A549 (cell line): Measurements from ENCODE around the gene SMARCA1. TPM values are rescaled to one million over a fixed set of nuclear protein-coding genes. Genes with fewer than 3 reads are reported as not detected.

Experiments
- ATAC-seq, 2 experiments: fragments of 200-7000 bp in 1 of 2; fragments of >200 bp in 1 of 2; cut with Nextera tagmentation in 1 of 2; cut with Tn5 transposase in 1 of 2; 3 replicates each; pipeline versions ENCODE4 v1.8.0 to v1.9.1; 2018 to 2020; ENCODE audit warnings: mild to moderate bottlenecking in 1 of 2, moderate library complexity in 1 of 2
- CTCF ChIA-PET: fragments of 300-600 bp; sonication (Branson Sonifier 250); formaldehyde crosslinking; extraction: SDS; loops from one replicate; lab custom pipeline; 2021; ENCODE audit warnings: antibody characterized with exemption, inconsistent platforms; lab: Yijun Ruan, JAX
- POLR2A ChIA-PET: fragments of 350-600 bp; formaldehyde crosslinking; extraction: SDS; loops from one replicate; lab custom pipeline; 2021; ENCODE audit warnings: antibody characterized with exemption, inconsistent platforms; lab: Yijun Ruan, JAX
- DNase-seq, 2 experiments: peaks; one replicate each; pipeline versions ENCODE4 v3.0.0 to v3.0.0-alpha.2; 2011 to 2016; ENCODE audit warnings: low read depth in 1 of 2, low spot score in 1 of 2
- FAIRE-seq: peaks from 2 replicates; lab custom pipeline; 2011; peaks lifted over from hg19 to GRCh38; lab: Jason Lieb, UNC
- H3K27ac ChIP-seq, 2 experiments: fragments of >200 bp; sonication (Bioruptor Twin); formaldehyde crosslinking; 3 replicates each; pipeline ENCODE4 v1.5.1; 2016 to 2017
- H3K4me1 ChIP-seq: fragments of >200 bp; sonication (Bioruptor Twin); formaldehyde crosslinking; 3 replicates; pipeline ENCODE4 v1.6.1; 2016
- H3K4me2 ChIP-seq: fragments of >200 bp; sonication (Bioruptor Twin); formaldehyde crosslinking; 3 replicates; pipeline ENCODE4 v1.6.1; 2016
- H3K4me3 ChIP-seq: fragments of >200 bp; sonication (Bioruptor Twin); formaldehyde crosslinking; 3 replicates; pipeline ENCODE4 v1.5.1; 2016
- H3K9me3 ChIP-seq: fragments of >200 bp; sonication (Bioruptor Twin); formaldehyde crosslinking; 3 replicates; pipeline ENCODE4 v1.6.1; 2016
- CBX2 ChIP-seq: fragments of 200-600 bp; sonication (generic); IDR thresholded peaks from 2 replicates; pipeline ENCODE4 v1.6.1; 2016; ENCODE audit warnings: low read depth, mild to moderate bottlenecking, borderline replicate concordance
- CEBPB ChIP-seq, 2 experiments: fragments of >200 bp in 1 of 2; sonication (Bioruptor Twin) in 1 of 2; formaldehyde crosslinking in 1 of 2; IDR thresholded peaks; 2 replicates each; pipeline ENCODE4 v1.6.1; 2012 to 2016
- EHF ChIP-seq: fragments of 250-450 bp; sonication (Bioruptor Pico); IDR thresholded peaks from 2 replicates; pipeline ENCODE4 v1.5.0; 2020; ENCODE audit warnings: mild to moderate bottlenecking
- EHMT2 ChIP-seq: fragments of 200-600 bp; sonication (generic); IDR thresholded peaks from 2 replicates; pipeline ENCODE4 v1.6.1; 2016; ENCODE audit warnings: antibody characterized with exemption, low read depth, mild to moderate bottlenecking, moderate library complexity
- EP300 ChIP-seq, 2 experiments: fragments of >200 bp; sonication (Bioruptor Twin); formaldehyde crosslinking; IDR thresholded peaks; 2 replicates in 1 of 2; 3 replicates in 1 of 2; pipeline ENCODE4 v1.6.1; 2016 to 2017
- ESRRA ChIP-seq: fragments of 150-350 bp; IDR thresholded peaks from 2 replicates; pipeline ENCODE4 v1.6.1; 2014; ENCODE audit warnings: mild to moderate bottlenecking, low read length, borderline replicate concordance
- FOSL2 ChIP-seq, 2 experiments: fragments of 450-650 bp in 1 of 2; fragments of >200 bp in 1 of 2; sonication (Bioruptor Twin) in 1 of 2; formaldehyde crosslinking; IDR thresholded peaks; 2 replicates each; pipeline versions ENCODE4 v1.5.0 to v1.6.1; 2016 to 2020; ENCODE audit warnings: mild to moderate bottlenecking in 1 of 2, moderate library complexity in 1 of 2
- HDAC2 ChIP-seq: fragments of 200-600 bp; sonication (generic); IDR thresholded peaks from 2 replicates; pipeline ENCODE4 v1.6.1; 2016
- HOXA7 ChIP-seq: fragments of 250-450 bp; sonication (Bioruptor Pico); IDR thresholded peaks from 2 replicates; pipeline ENCODE4 v1.5.0; 2020; ENCODE audit warnings: mild to moderate bottlenecking, moderate library complexity
- HOXB13 ChIP-seq: fragments of 250-450 bp; sonication (Bioruptor Pico); IDR thresholded peaks from 2 replicates; pipeline ENCODE4 v1.5.0; 2020; ENCODE audit warnings: low read depth, mild to moderate bottlenecking, moderate library complexity
- KDM5A ChIP-seq: fragments of 200-600 bp; sonication (generic); IDR thresholded peaks from 2 replicates; pipeline ENCODE4 v1.6.1; 2016; ENCODE audit warnings: antibody characterized with exemption, mild to moderate bottlenecking
- MYC ChIP-seq: IDR thresholded peaks from 2 replicates; pipeline ENCODE4 v1.6.1; 2012; ENCODE audit warnings: mild to moderate bottlenecking, inconsistent platforms, low read length, improper control_type of control experiment, borderline replicate concordance
- NPAS2 ChIP-seq: fragments of 250-450 bp; sonication (Bioruptor Pico); IDR thresholded peaks from 2 replicates; pipeline ENCODE4 v1.8.0; 2022; ENCODE audit warnings: mild to moderate bottlenecking, moderate library complexity, borderline replicate concordance
- NR3C1 ChIP-seq: fragments of >200 bp; sonication (Bioruptor Twin); formaldehyde crosslinking; IDR thresholded peaks from 3 replicates; pipeline ENCODE4 v1.6.1; 2017
- PHF8 ChIP-seq: fragments of 200-600 bp; sonication (generic); IDR thresholded peaks from 2 replicates; pipeline ENCODE4 v1.6.1; 2016; ENCODE audit warnings: low read depth, mild to moderate bottlenecking, antibody characterized with exemption, moderate library complexity, borderline replicate concordance
- RAD21 ChIP-seq, 2 experiments: fragments of >200 bp in 1 of 2; sonication (Bioruptor Twin) in 1 of 2; formaldehyde crosslinking in 1 of 2; IDR thresholded peaks in 1 of 2; conservative IDR thresholded peaks in 1 of 2; 2 replicates in 1 of 2; 3 replicates in 1 of 2; pipeline ENCODE4 v1.6.1; 2012 to 2018; ENCODE audit warnings: inconsistent platforms in 1 of 2
- SMC3 ChIP-seq: fragments of >200 bp; sonication (Bioruptor Twin); formaldehyde crosslinking; IDR thresholded peaks from 3 replicates; pipeline ENCODE4 v1.6.1; 2018; ENCODE audit warnings: inconsistent platforms
- ZC3H11A ChIP-seq: fragments of 450-650 bp; IDR thresholded peaks from 2 replicates; pipeline ENCODE4 v1.6.1; 2014; ENCODE audit warnings: antibody characterized with exemption, mild to moderate bottlenecking
- ZSCAN20 ChIP-seq: fragments of 250-450 bp; sonication (Bioruptor Pico); IDR thresholded peaks from 2 replicates; pipeline ENCODE4 v1.8.0; 2022; ENCODE audit warnings: mild to moderate bottlenecking, moderate library complexity
- WGBS: methylation state at CpG from one replicate; pipeline ENCODE4 v1.1.6; 2017; ENCODE audit errors: missing lambda C conversion rate; 5-methylcytosine and 5-hydroxymethylcytosine counted together
- polyA plus RNA-seq, 4 experiments: library from polyadenylated mRNA; depleted of rRNA in 3 of 4; stranded (reverse); fragments of >200 nt; fragmentation: RNase III in 1 of 4; extraction: RNeasy Plus Mini Kit Qiagen cat#74134 plus additional on column Dnase treatment in 1 of 4; gene quantifications; 2 replicates in 3 of 4; 3 replicates in 1 of 4; pipeline ENCODE4 v1.2.3, GENCODE V29; 2011 to 2017
- TF ChIP-seq, protein P1 (sequence below): fragments of 450-650 bp; IDR thresholded peaks from 2 replicates; pipeline ENCODE4 v1.6.1; 2014; ENCODE audit warnings: antibody characterized with exemption
- TF ChIP-seq, protein P2 (sequence below): IDR thresholded peaks from 2 replicates; pipeline ENCODE4 v1.6.1; 2012
- TF ChIP-seq, protein P3 (sequence below): fragments of 250-450 bp; sonication (Bioruptor Pico); IDR thresholded peaks from 2 replicates; pipeline ENCODE4 v1.5.0; 2021; ENCODE audit warnings: mild to moderate bottlenecking, moderate library complexity, borderline replicate concordance
- TF ChIP-seq, protein P4 (sequence below): fragments of 150-350 bp; IDR thresholded peaks from 2 replicates; pipeline ENCODE4 v1.6.1; 2014; ENCODE audit warnings: low read depth, mild to moderate bottlenecking, low read length
- TF ChIP-seq, protein P5 (sequence below): fragments of >200 bp; sonication (Bioruptor Twin); formaldehyde crosslinking; IDR thresholded peaks from 3 replicates; pipeline ENCODE4 v1.5.1; 2016

The SMARCA1 gene
- polyA plus RNA-seq, 2 of the 4 experiments (the other 2 are of a cell fraction) = 72.4 to 77.2 TPM

DNA sequence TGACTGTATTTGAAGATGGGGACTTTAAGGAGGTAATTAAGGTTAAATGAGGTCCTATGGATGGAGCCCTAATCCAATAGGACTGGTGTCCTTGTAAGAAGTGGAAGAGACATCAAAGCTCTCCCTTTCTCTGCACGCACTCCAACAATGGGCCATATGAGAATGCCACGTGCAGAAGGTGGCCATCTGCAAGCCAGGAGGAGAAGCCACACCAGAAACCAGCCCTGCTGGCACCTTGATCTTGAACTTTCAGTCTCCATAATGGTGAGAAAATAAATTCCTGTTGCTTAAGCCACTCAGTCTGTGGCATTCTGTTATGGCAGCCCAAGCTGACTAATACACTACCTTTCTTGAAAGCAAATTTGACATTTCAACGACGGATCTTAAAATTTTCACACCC, 73.2 kb downstream of the SMARCA1 start:
- CTCF ChIA-PET = no interaction called here
- TF ChIP-seq, protein P1, sequence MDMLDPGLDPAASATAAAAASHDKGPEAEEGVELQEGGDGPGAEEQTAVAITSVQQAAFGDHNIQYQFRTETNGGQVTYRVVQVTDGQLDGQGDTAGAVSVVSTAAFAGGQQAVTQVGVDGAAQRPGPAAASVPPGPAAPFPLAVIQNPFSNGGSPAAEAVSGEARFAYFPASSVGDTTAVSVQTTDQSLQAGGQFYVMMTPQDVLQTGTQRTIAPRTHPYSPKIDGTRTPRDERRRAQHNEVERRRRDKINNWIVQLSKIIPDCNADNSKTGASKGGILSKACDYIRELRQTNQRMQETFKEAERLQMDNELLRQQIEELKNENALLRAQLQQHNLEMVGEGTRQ = no peak
- TF ChIP-seq HDAC2 (no peak), CBX2 (no peak), CEBPB (IDR thresholded peaks at IDR 0.05) (no peak), MYC (no peak), ZC3H11A (no peak), EHMT2 (no peak), PHF8 (no peak), SMC3 (no peak), EP300 (IDR thresholded peaks at IDR 0.05) (no peak), KDM5A (no peak), NPAS2 (no peak), EHF (CRISPR knock-in tag) (no peak)
- TF ChIP-seq, protein P2, sequence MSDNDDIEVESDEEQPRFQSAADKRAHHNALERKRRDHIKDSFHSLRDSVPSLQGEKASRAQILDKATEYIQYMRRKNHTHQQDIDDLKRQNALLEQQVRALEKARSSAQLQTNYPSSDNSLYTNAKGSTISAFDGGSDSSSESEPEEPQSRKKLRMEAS = no peak

DNA sequence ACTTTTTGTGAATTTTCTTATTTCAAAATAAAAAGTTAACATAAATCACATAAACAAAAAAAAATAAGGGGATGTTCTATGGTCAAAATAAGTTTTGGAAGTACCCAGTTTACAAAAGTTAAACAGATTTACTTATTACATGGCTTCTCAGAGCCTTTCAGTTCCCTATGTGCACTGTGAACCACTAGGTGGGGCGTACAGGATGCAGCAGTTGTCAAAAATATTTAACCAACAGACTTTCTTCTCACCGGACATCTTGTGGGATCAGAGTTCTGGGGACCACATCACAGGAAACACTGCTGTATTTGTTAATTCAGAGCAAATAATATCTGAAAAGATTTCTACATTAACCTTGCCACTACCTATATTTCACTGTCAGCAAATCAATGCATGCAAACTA, 74.1 kb downstream of the SMARCA1 start:
- CTCF ChIA-PET = no interaction called here
- peak; percentile 39 for FAIRE-seq
- Histone ChIP-seq H3K4me2 (no peak overlapping the region), H3K4me3 (no peak overlapping the region), H3K4me1 (no peaks in the 10 kb centered on the region), H3K9me3 (no peaks in the 10 kb centered on the region), H3K27ac (no peak overlapping the region)
- DNase-seq = peak in 1 of 2 experiments; percentile 13
- WGBS = 79% methylated on average over 2 of the region's 2 CpGs
- peak in 1 of 2 experiments; percentile 46; a peak in 1 of 6 replicates for ATAC-seq
- POLR2A ChIA-PET = no interaction called here
- TF ChIP-seq FOSL2 (IDR thresholded peaks at IDR 0.05) = no peak
- TF ChIP-seq FOSL2 (CRISPR knock-in tag; IDR thresholded peaks at IDR 0.05) = no peak
- TF ChIP-seq EHMT2 = no peak
- TF ChIP-seq HOXB13 (CRISPR knock-in tag) = no peak
- TF ChIP-seq, protein P3, sequence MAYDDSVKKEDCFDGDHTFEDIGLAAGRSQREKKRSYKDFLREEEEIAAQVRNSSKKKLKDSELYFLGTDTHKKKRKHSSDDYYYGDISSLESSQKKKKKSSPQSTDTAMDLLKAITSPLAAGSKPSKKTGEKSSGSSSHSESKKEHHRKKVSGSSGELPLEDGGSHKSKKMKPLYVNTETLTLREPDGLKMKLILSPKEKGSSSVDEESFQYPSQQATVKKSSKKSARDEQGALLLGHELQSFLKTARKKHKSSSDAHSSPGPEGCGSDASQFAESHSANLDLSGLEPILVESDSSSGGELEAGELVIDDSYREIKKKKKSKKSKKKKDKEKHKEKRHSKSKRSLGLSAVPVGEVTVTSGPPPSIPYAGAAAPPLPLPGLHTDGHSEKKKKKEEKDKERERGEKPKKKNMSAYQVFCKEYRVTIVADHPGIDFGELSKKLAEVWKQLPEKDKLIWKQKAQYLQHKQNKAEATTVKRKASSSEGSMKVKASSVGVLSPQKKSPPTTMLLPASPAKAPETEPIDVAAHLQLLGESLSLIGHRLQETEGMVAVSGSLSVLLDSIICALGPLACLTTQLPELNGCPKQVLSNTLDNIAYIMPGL (CRISPR knock-in tag) = no peak
- TF ChIP-seq, protein P4, sequence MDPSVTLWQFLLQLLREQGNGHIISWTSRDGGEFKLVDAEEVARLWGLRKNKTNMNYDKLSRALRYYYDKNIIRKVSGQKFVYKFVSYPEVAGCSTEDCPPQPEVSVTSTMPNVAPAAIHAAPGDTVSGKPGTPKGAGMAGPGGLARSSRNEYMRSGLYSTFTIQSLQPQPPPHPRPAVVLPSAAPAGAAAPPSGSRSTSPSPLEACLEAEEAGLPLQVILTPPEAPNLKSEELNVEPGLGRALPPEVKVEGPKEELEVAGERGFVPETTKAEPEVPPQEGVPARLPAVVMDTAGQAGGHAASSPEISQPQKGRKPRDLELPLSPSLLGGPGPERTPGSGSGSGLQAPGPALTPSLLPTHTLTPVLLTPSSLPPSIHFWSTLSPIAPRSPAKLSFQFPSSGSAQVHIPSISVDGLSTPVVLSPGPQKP = no peak
- no peak for TF ChIP-seq NR3C1
- no peak for TF ChIP-seq ESRRA
- TF ChIP-seq ZSCAN20 (CRISPR knock-in tag) = no peak
- TF ChIP-seq, protein P5, sequence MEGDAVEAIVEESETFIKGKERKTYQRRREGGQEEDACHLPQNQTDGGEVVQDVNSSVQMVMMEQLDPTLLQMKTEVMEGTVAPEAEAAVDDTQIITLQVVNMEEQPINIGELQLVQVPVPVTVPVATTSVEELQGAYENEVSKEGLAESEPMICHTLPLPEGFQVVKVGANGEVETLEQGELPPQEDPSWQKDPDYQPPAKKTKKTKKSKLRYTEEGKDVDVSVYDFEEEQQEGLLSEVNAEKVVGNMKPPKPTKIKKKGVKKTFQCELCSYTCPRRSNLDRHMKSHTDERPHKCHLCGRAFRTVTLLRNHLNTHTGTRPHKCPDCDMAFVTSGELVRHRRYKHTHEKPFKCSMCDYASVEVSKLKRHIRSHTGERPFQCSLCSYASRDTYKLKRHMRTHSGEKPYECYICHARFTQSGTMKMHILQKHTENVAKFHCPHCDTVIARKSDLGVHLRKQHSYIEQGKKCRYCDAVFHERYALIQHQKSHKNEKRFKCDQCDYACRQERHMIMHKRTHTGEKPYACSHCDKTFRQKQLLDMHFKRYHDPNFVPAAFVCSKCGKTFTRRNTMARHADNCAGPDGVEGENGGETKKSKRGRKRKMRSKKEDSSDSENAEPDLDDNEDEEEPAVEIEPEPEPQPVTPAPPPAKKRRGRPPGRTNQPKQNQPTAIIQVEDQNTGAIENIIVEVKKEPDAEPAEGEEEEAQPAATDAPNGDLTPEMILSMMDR = no peak
- no peak for TF ChIP-seq PHF8
- TF ChIP-seq HOXA7 (CRISPR knock-in tag) = no peak
- no peak for TF ChIP-seq RAD21 (conservative IDR thresholded peaks at IDR 0.05 in 1 of 2, IDR thresholded peaks at IDR 0.05 in 1 of 2)

More for the DNA sequence above, 73.2 kb downstream of the SMARCA1 start:
- H3K4me1 ChIP-seq = no peaks in the 10 kb centered on the region
- POLR2A ChIA-PET = no interaction called here
- 92% methylated on average over 4 of the region's 4 CpGs for WGBS
- H3K9me3 ChIP-seq = no peaks in the 10 kb centered on the region
- no peak overlapping the region for H3K4me3 ChIP-seq
- no peak for FAIRE-seq
- DNase-seq = no peak
- ATAC-seq = no peak
- H3K27ac ChIP-seq = no peak overlapping the region
- H3K4me2 ChIP-seq = no peak overlapping the region
